Measurements from ENCODE around the gene PARD6A.
"Not testable (repeated sequence)": the region's sequence is repeated elsewhere in the genome, so short reads cannot be mapped to it uniquely, and the experiment has no call there.

Gene PARD6A

DNA sequence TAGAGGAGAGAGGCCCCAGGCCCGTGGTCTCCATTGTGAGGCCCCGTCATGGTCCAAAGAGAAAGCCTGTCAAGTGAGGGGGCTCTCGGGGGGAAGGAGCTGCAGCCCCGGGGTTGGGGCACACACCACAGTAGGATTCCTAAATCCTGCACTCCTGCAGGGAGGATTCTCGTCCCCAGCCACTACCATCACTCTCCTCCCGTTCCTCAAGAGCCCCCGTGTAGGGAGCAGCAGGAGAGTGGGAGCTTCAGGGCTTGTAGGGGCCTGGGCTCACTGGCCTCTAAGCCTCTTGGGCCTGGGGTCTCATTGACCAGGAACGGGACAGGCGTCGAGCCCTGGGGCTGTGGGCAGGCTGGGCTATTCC, 6.7 kb downstream of the PARD6A start:
- DNase-seq (ENCODE audit: low read depth), result no peak

GRCh38 chr16:67667817-67668494, 7.2 kb downstream of the PARD6A start:
- peak; percentile 90 for DNase-seq (ENCODE audit: low read depth)

DNA sequence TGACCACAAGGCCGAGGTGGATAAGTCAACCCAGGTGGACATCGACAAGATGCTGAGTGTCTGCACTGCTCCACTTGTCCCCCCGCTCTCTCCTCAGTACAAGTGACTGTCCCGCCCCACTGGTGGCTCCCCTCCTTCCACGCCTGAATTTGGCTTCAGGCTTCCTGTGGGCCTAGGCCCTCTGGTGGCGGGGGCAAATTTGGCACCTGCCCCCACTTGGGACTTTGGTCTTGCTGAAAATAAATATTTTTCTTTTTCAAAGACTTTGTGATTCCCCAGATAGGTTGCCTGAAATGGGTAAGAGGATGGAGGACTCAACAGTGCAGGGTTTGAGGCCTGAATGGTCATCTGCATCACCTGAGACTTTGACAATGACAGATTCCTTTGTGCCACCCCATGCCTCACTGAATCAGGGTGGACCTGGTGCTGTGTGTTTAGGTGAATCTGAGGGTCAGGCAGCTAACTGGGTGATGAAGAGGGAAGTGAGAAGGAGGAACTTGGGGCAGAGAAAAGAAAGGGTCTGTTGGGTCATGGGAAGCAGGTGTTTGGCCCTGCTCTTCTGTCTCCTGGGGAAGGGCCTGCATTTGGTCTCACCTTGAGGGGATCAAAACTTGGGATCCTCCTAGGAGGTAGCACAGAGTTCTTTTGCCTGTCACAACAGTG, 7.9 kb downstream of the PARD6A start:
- no peak for DNase-seq (ENCODE audit: low read depth)

- no peak for DNase-seq (ENCODE audit: low read depth)
Observed at GRCh38 chr16:67669499-67670101, 8.8 kb downstream of the PARD6A start.

- no peak for DNase-seq (ENCODE audit: low read depth)
Observed at GRCh38 chr16:67672306-67672705, 11.5 kb downstream of the PARD6A start.

DNA sequence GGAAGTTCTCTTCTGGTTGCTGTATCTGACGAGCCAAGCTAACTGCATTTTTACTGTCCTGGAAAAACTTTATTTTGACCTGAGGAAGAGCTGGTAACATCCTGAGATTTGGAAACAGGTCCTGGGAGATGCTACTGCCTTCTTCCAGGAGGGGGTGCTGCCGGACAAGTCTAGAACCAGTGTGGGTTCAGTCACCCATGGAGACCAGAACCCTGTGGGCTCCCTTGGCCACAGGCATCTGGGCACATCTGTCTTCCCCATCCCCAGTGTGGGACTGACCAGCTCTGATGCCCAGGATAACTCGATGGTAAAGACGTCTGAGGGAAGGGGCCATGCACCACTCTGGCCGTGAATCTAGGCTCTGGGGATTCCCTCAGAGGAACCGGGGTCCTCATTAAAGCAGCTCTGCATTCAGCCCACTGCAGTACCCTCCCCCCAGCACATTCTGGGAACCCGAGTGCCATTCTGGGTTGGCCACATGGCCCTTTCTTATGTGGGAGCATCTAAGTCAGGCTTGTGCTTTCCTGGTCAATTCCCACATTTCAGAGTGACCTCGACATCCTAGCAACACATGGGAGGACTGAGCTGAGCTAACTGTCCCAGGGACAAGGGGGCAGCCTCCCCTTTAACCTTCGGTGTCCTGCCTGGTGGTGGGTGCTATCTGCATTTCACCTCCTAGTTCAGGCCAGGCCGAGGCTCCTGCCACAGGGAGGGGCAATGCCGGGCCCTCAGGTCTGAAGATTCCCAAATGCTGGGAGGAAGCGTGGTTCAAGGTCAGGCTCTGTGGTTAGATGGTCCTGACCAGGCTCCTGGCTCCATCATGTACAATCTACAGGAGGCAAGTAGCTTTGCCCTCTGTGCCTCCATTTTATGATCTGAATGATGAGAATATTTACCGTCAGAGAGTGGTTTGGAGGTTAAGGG, 12.2 kb downstream of the PARD6A start:
- DNase-seq (ENCODE audit: low read depth), result peak; percentile 47

GRCh38 chr16:67673712-67674580, 13.2 kb downstream of the PARD6A start:
- DNase-seq (ENCODE audit: low read depth), result no peak

DNA sequence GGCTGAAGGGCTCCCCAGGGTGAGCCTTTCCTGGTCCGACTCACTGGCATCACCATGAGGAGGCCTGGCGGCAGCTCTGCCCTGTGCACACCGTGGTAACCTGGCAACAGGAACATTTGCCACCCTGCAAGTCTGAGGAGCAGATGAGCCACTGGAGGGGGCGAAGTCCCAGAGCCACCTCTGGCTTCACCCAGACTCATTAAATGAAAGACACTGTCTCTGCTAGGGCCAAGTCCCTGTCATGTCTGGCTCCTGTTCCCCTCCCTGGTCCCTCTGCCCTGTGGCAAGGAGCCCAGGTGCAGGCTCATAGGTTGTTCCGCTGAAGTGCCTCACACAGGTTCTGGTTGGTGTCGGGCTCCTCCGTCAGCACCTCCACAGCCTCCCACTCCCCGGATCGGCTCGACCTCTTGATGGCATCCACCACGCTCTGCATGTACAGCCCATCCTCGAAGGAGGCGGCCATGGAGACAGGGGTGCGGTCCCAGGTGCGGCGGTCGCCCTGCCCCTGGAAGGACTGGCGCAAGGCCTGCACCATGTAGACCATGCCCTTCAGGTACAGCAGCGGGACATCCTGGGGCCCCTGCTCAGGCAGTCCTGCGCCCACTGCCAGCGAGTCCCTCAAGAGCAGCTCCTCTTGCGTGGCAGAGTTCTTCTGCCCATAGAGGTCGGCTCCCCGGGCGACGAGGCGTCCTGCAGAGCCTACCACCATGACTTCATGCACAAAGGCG, 14.3 kb downstream of the PARD6A start:
- DNase-seq (ENCODE audit: low read depth), result no peak

GRCh38 chr16:67675579-67675935, 14.8 kb downstream of the PARD6A start:
- no peak for DNase-seq (ENCODE audit: low read depth)

DNA sequence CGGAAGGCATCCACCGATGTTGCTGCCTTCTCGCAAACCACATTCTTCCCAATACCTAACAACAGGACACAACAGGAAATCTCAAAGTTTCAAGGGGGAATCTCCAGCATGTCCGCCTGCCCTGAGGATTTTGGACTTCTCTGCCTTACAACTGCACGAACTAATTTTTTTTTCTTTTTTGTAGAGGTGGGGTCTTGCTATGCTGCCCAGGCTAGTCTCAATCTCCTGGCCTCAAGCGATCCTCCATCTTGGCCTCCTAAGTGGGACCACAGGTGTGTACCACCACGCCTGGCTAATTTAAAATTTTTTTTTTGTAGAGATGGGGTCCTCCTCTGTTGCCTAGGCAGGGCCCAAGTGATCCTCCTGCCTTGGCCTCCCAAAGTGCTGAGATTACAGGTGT, 15.2 kb downstream of the PARD6A start:
- no peak for DNase-seq (ENCODE audit: low read depth)

GRCh38 chr16:67676516-67676915, 15.8 kb downstream of the PARD6A start:
- no peak for DNase-seq (ENCODE audit: low read depth)

- no peak for DNase-seq (ENCODE audit: low read depth)
Observed at GRCh38 chr16:67676939-67677338, 16.2 kb downstream of the PARD6A start.

DNA sequence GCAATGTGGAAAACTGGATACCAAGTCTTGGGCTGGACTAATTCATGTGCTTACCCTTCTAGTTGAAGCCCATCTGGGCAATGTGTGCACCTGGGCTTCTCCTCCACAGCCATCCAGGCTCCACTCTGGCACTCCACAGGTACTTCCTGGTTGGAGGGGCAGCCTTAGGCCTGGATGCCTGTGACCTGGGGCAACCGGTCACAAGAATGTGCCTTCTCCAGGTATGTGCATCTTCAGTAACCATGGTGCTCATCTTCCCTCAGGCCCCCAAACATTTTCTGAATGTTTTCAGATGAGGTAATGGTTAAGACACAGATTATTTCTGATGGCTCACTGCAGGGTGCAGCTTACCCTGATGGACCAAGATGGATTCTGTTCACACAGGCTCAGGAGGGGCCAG, 17.0 kb downstream of the PARD6A start:
- DNase-seq (ENCODE audit: low read depth), result no peak

DNA sequence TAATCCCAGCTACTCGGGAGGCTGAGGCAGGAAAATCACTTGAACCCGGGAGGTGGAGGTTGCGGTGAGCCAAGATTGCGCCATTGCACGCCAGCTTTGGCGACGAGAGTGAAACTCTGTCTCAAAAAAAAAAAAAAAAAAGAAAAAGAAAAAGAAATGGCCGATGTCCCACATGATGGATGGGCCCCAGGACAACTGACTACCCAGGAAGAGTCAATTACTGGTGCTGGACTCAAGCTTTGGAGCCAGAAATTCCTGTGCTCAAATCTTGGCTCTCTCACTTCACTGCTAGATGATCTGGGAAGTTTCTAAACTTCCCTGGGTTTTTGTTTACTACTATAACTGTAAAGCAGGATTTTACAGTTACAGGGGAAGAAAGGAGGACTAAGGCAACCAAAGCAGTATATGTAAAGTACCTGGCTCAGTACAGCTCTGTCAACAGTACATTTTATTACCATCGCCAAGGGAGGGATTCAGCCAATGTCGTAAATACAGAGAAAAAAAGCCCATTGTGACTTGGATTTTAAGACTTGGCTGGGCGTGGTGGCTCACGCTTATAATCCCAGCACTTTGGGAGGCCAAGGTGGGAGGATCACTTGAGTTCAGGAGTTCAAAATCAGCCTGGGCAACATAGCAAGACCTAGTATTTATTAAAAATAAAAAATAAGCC, 17.7 kb downstream of the PARD6A start:
- DNase-seq (ENCODE audit: low read depth), result no peak

GRCh38 chr16:67679935-67680897, 19.5 kb downstream of the PARD6A start:
- no peak for DNase-seq (ENCODE audit: low read depth)

DNA sequence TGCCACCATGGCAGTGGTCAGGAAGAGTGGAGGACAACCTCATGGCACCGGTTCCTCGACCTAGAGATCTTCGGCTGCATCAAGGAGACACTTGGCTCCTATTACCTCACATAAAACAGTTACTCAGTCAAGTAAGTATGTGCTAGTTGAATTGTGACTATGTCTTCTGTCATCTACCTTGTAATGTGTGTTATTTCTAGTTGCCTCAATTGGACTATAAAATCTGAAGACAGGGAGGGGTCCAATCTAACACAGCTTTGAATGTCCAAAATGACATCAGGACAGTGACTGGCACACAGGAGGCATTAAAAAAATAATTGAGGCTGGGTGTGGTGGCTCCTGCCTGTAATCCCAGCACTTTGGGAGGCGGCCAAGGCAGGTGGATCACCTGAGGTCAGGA, 23.0 kb downstream of the PARD6A start:
- no peak for DNase-seq (ENCODE audit: low read depth)

DNA sequence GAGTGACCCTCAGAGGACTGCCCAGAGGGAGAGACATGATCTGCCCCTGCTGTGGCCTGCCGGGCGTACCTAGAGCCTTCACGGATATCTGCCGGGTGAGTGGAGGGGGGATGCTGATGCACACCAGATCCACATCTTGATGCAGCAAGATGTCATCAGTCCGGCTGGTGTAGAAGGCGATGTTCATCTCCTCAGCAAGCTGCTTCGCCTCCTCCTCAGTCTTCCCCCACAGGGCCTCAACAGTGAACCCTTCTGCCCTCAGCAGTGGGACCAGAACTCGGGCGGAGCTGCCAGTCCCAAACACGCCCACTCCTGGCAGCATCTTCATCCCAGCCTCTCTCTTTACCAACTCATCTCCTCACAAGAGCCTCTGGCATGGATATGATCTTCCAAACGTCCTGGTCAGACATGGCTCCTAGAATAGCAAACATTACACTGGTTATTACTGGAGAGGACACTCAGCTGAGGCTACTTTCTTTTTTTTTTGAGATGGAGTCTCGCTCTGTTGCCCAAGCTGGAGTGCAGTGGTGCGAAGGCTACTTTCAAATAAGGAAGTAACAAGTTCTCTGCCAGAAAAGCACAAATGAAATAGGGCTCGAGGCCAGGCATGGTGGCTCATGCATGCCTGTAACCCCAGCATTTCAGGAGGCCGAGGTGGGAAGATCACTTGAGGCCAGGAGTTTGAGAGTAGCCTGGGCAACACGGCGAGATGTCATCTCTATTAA, 24.8 kb downstream of the PARD6A start:
- DNase-seq (ENCODE audit: low read depth), result no peak

GRCh38 chr16:67693517-67694285, 32.9 kb downstream of the PARD6A start:
- DNase-seq (ENCODE audit: low read depth), result not testable (repeated sequence)

All from GM04504 (cell line).